Fibroblast of villous mesenchyme (primary cell): Measurements from ENCODE around the gene ARL5B. TPM values are rescaled to one million over a fixed set of nuclear protein-coding genes. Genes with fewer than 3 reads are reported as not detected.
"Not testable (repeated sequence)": the region's sequence is repeated elsewhere in the genome, so short reads cannot be mapped to it uniquely, and the experiment has no call there.

ENCODE experiments used
- DNase-seq: peaks from one replicate; pipeline ENCODE4 v3.0.0-alpha.2; 2010; ENCODE audit warnings: low read depth
- H3K4me3 ChIP-seq: 2 replicates; pipeline ENCODE4 v1.5.1; 2011; ENCODE audit warnings: low read depth, mild to moderate bottlenecking, low read length
- total RNA-seq: library from RNA; depleted of rRNA; stranded (reverse); fragments of >200 nt; gene quantifications from 2 replicates; pipeline ENCODE4 v1.2.3, GENCODE V29; 2012
- TF ChIP-seq, protein P1 (sequence below): IDR thresholded peaks from 2 replicates; pipeline ENCODE4 v1.5.1; 2012; ENCODE audit warnings: low read depth, mild to moderate bottlenecking, low read length; ENCODE audit not compliant: insufficient read depth

Gene ARL5B
- total RNA-seq, 1 donor, result 22.9 TPM

DNA sequence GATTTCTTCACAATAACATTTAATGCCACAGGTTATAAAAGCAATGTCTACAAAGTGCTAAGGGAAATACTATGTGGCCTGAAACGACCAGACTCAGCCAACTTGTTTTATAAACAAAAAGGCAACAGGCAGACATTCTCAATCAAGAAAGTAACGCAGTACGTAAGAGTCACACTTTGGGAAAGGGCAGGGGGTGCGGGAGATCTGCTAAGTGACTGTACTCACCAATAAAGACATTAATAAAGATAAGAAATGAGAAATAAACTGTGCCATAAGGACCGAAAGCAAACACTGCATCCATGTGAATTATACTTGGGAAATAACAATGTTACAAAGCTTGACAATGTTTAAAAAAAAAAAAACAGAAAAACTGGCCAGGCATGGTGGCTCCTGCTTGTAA lies 33.3 kb upstream of the ARL5B start:
- TF ChIP-seq, protein P1, sequence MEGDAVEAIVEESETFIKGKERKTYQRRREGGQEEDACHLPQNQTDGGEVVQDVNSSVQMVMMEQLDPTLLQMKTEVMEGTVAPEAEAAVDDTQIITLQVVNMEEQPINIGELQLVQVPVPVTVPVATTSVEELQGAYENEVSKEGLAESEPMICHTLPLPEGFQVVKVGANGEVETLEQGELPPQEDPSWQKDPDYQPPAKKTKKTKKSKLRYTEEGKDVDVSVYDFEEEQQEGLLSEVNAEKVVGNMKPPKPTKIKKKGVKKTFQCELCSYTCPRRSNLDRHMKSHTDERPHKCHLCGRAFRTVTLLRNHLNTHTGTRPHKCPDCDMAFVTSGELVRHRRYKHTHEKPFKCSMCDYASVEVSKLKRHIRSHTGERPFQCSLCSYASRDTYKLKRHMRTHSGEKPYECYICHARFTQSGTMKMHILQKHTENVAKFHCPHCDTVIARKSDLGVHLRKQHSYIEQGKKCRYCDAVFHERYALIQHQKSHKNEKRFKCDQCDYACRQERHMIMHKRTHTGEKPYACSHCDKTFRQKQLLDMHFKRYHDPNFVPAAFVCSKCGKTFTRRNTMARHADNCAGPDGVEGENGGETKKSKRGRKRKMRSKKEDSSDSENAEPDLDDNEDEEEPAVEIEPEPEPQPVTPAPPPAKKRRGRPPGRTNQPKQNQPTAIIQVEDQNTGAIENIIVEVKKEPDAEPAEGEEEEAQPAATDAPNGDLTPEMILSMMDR, result no peak
- DNase-seq, result no peak
- H3K4me3 ChIP-seq, result no peak overlapping the region

DNA sequence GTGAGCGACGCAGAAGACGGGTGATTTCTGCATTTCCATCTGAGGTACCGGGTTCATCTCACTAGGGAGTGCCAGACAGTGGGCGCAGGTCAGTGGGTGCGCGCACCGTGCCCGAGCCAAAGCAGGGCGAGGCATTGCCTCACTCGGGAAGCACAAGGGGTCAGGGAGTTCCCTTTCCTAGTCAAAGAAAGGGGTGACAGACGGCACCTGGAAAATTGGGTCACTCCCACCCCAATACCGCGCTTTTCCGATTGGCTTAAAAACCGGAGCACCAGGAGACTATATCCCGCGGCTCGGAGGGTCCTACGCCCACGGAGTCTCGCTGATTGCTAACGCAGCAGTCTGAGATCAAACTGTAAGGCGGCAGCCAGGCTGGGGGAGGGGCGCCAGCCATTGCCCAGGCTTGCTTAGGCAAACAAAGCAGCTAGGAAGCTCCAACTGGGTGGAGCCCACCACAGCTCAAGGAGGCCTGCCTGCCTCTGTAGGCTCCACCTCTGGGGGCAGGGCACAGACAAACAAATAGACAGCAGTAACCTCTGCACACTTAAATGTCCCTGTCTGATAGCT lies 31.7 kb upstream of the ARL5B start:
- H3K4me3 ChIP-seq, result peak overlapping the region; percentile 68
- DNase-seq, result peak; percentile 67

DNA sequence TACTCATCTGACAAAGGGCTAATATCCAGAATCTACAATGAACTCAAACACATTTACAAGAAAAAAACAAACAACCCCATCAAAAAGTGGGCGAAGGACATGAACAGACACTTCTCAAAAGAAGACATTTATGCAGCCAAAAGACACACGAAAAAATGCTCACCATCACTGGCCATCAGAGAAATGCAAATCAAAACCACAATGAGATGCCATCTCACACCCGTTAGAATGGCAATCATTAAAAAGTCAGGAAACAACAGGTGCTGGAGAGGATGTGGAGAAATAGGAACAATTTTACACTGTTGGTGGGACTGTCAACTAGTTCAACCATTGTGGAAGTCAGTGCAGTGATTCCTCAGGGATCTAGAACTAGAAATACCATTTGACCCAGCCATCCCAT lies 26.7 kb upstream of the ARL5B start:
- DNase-seq, H3K4me3 ChIP-seq: not testable (repeated sequence)

DNA sequence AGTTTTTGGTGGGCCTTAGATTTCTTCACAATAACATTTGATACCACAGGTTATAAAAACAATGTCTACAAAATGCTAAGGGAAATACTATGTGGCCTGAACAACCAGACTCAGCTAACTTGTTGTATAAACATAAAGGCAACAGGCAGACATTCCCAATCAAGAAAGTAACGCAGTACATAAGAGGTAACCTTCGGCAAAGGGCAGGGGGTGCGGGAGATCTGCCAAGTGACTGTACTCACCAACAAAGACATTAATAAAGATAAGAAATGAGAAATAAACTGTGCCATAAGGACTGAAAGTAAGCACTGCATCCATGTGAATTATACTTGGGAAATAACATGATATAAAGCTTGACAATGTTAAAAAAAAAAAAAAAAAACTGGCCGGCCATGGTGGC lies 23.2 kb upstream of the ARL5B start:
- no peak overlapping the region for H3K4me3 ChIP-seq
- TF ChIP-seq, protein P1, result no peak

DNA sequence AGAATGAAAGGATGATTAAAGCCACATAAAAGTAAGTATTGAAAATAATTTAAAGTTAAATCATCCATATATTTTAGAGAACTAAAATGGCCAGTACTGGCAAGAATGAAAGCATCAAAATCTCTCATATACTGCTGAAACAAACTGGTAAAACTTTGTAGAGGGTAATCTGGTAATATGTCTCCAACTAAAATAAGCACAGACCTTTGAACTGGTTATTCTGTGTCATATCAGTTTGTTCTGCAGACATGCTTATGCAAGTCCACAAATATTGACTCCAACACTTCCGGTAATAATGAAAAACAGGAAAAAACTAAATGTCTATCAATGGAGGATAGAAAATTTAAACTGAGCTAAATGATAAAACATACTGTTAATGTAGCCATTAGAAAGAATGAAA lies 21.8 kb upstream of the ARL5B start:
- DNase-seq, H3K4me3 ChIP-seq: not testable (repeated sequence)

More for the DNA sequence above, 23.2 kb upstream of the ARL5B start:
- DNase-seq, result no peak

DNA sequence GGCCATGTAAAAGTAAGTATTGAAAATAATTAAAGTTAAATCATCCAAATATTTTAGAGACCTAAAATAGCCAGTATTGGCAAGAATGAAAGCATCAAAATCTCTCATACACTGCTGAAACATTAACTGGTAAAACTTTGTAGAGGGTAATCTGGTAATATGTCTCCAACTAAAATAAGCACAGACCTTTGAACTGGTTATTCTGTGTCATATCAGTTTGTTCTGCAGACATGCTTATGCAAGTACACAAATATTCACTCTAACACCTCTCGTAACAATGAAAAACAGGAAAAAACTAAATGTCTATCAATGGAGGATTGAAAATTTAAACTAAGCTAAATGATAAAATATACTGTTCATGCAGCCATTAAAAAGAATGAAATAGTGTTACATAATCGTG lies 19.5 kb upstream of the ARL5B start:
- H3K4me3 ChIP-seq, DNase-seq: not testable (repeated sequence)

DNA sequence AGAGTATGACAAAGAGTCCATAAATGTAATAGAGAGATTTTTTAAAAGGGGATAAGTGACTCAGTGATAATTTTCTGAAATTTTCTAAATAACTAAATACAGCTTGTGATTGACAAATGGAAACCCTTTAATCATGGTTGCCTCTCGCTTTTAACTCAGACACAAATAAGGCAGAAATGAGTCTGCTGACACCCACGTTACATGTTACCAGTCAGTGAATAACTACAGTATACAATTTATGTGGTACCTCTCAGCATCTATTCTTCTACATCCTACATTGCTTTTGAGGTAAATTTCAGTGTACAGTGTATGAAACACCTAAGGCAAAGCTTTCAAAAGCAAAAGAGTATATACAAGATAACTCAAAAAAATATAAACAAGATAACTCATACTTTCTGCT lies 12.1 kb upstream of the ARL5B start:
- no peak overlapping the region for H3K4me3 ChIP-seq
- TF ChIP-seq, protein P1, result no peak
- no peak for DNase-seq

DNA sequence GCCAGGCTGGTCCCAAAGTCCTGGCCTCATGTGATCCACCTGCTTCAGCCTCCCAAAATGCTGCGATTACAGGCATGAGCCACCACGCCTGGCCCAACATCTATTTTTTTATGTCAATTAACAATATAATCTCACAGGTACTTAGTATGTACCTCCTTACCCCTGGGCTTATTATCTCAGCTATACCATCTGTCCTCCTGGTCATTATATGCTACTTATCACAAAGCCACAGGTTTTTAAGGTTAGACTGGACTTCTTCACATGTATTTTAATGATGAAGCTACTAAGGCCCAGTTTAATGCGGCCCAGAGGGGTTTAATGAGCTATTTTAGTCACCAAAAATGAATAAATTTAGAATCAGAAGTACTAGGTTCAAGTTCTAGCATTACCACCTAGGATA lies 11.3 kb upstream of the ARL5B start:
- DNase-seq, result no peak
- TF ChIP-seq, protein P1, result no peak
- H3K4me3 ChIP-seq, result no peak overlapping the region

DNA sequence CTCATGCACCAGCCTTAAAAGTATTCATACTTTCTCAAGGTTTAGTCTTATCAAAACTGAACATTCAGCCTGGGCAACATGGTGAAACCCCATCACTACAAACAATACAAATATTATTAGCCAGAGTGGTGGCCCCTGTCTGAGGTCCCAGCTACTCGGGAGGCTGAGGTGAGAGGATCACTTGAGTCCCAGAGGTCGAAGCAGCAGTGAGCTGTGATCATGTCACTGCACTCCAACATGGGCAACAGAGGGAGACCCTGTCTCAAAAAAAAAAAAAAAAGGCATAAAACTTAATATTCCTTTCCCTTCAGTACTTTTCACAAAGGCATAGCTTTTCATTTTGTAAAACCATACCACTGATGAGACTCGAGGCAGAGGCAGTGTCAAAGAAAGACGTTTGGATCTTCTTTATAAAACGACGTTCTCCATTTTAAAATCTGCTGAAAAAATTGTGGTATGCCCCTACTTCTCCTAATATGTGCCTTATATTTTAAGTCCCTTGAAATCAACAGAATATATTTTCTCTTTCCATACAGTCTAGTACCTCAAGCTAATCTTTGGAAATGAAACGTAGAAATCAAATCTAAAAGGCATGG lies 9.8 kb upstream of the ARL5B start:
- no peak for DNase-seq
- TF ChIP-seq, protein P1, result no peak
- peak overlapping the region; percentile 87 for H3K4me3 ChIP-seq
